ENCODE data around the gene HSPA4.
"Not testable (repeated sequence)": the region's sequence is repeated elsewhere in the genome, so short reads cannot be mapped to it uniquely, and the experiment has no call there.

The HSPA4 gene

DNA sequence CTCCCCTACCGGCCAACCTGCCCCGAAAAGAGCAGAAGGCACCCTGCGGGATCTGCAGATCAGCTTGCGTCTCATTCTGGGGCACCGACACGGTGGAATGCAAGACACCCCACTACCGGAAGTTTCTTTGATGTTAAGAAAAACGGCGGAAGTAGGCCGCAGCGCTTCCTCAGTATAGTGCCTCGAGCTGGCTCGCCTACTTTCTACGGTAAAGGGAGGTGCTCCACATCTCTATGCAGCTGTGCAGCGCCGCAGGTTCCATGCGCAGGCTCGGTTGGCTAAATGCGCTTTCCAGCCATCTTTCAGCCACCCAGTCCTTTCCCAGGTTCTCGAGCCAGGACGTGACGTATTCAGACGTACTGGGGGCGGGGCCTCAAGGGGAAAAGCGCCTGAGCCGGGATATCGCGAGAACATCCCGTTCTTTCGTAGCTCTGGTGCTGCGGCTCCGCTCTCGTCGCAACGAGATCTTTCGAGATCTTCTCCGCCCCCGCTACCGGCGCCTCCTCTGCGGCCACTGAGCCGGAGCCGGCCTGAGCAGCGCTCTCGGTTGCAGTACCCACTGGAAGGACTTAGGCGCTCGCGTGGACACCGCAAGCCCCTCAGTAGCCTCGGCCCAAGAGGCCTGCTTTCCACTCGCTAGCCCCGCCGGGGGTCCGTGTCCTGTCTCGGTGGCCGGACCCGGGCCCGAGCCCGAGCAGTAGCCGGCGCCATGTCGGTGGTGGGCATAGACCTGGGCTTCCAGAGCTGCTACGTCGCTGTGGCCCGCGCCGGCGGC, at the start of gene HSPA4:
Gene HSPA4 (plus strand): TSS at position 472 of the 775 bp plus-strand sequence. CDS start 238 bp downstream, at position 710.
- peak; percentile 99 for DNase-seq

DNA sequence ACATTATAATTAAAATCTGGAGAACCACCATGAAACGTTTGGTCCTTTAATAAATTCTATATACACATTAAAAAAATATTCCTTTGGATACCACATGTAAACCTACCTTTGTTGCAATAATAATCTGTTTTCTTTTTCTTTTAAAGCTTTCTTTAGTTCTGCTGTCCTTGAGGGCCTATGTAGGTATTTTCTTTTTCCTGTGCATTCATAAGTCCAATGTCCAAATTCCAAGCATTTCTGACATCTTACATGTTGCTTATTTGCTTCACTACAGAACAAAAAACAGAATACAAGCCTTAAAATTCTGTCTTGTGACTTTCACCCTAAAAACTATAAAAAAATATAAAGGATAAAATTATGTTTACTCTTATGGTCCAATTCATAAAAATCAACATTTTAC, 45.2 kb upstream of the HSPA4 start:
- no peak for DNase-seq

DNA sequence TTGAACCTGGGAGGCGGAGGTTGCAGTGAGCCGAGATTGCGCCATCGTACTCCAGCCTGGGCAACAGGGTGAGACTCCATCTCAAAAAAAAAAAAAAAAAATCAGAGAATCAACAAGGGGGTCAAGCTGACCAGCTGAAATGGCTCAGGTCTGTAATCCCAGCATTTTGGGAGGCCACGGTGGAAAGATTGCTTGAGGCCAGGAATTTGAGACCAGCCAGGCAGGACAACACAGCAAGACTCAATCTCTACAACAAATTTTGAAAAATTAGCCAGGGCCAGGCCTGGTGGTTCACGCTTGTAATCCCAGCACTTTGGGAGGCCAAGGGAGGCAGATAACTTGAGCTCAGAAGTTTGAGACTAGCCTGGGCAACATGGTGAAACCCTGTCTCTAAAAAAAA, 43.4 kb upstream of the HSPA4 start:
- DNase-seq = not testable (repeated sequence)

DNA sequence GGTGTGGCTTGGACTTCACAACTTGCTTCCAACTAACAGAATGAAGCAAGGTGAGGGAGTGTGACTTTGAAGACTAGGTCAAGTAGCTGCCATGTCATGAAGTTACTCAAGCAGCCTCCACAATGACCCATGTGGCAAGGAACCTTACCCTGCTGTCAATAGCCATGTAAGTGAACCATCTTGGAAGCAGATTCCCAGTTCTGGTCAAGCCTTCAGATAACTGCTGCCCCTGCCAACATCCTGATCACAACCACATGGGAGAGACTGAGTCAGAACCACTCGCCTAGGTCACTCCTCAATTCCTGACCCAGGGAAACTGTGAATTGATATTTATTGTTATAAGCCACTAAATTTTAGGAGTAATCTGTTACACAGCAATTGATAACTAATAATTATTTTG, 36.3 kb upstream of the HSPA4 start:
- DNase-seq = no peak

DNA sequence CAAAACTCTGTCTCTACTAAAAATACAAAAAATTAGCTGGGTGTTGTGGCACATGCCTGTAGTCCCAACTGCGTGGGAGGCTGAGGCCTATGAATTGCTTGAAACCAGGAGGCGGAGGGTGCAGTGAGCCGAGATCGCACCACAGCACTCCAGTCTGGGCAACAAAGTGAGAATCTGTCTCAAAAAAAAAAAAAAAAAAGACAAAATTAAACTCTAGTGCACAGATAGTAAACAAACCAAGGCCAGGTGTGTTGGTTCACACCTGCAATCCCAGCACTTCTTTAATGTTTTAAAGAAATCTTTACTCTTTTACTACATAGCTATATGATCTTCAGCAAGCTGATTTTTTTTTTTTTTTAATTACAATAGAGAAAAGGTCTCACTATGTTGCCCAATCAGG, 33.8 kb upstream of the HSPA4 start:
- no peak for DNase-seq

DNA sequence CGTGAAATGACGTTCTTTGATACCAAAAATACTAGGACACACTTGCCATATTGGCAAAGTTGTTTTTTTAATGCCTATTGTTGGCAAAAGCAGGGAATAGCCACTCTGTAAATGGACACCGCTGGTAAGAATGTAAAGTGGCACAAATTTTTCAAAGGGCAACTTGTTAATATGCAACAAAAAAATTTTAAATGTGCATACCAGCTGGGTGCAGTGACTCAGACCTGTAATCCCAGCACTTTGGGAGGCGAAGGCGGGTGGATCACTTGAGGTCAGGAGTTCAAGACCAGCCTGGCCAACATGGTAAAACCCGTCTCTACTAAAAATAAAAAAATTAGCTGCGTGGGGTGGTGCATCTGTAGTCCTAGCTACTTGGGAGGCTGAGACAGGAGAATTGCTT, 32.3 kb upstream of the HSPA4 start:
- DNase-seq = not testable (repeated sequence)

DNA sequence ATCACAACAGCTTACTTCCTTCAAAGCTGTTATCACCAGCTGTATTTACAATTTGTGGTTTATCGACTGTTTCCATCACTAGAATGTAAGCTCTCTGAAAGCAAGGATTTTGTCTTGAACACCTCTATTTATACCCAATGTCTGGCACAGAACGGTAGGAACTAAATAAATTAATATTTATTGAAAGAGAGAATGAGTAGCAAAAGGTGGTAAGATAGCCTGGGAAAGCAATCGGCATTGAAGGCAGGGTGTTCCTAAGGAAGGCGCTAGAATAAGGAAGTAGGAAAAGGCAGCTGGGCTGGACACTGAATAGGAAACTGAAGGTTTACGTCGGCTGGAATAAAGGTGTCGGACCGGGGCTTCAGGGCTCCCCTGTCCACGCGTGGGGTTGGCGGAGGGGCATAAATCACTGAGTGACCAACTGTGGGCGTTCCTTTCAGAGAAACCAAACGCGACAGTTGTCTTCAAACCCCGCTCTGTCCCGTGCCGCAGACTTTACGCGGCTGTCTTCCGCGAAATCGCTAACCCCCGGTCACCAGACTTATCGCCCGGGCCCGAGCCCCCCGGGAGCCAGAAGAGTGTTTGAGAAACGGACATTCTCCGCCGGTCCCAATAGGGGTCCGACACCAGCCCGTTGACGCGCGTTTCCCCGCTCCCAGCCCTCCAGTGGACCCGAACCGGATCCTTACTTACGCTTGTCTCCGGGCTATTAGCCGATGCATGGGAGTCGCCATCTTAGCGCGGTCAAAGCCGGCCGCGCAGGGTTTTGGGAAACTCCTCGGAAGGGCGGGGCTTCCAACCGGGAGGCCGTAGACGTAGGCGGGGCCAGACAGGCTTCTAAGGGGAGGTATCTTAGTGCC, 25.8 kb upstream of the HSPA4 start, which contains the start of gene ZCCHC10:
Gene ZCCHC10 (minus strand): TSS at position 746 of the 860 bp plus-strand sequence. CDS start 12 bp downstream, at position 734.
- DNase-seq = peak; percentile 93

DNA sequence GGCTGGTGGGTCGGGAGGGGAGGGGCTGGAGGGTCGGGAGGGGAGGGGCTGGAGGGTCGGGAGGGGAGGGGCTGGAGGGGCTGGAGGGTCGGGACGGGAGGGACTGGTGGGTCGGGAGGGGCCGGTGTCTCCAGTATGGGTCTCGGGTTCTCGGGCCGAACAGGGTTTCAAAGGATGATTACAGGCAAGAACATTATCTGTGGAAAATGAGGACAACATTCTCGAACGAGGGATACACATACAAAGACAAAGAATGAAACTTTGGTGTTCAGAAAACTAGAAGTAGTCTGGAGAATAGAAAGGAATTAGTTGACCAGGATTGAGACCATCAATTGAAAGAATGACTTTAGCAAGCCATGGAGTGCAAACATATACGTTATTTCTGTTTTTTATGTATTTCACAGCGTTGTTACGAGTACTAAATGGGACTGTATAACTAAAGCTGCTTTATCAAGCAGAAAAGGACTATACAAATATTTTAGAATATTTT, 25.1 kb upstream of the HSPA4 start:
- no peak for DNase-seq

DNA sequence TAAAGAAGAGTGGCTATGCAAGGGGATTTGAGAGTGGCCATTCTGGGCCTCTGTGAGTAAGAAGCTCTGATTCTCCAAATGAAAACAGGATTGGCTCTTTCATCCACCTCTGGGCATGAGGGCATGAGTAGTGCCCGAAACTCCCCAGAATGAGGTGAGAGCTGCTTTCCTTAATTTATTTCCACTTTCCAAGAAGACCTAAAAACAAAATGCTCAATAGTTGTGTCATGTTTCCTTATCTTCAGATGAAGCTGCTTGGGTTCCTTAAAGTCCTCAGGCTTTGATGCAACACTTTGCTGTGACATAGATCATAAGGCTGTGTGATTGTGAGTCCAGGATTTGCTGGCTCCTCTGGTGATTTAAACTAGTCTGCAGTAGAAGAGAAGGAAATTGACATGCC, 22.4 kb upstream of the HSPA4 start:
- no peak for DNase-seq

DNA sequence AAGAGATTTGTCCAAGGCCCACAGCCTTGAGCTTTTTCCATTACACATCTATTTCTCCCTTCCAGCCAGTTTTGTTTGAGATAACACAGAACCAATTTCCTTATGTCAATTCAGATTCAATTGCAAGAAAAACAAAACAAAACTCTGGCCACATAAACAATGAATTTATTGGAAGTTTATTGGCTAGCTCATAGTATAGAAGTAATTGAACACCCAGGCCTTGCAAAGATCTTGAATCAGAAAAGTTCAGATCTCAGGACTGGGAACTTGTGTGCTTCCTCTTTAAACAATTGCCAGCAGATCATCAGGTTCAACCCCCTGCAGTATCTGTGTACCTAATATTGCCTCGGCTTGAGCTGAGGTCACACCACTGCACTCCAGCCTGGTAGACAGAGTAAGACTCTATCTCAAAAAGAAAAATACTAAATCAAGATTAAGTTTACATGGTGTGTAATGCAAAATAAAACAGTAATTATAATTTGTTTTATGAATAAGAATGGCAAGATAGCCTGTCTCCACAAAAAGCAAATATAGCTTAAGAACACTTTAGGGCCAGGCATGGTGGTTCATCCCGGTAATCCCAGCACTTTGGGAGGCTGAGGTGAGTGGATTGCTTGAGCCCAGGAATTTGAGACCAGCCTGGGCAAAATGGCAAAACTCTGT, 21.3 kb upstream of the HSPA4 start:
- DNase-seq = no peak

DNA sequence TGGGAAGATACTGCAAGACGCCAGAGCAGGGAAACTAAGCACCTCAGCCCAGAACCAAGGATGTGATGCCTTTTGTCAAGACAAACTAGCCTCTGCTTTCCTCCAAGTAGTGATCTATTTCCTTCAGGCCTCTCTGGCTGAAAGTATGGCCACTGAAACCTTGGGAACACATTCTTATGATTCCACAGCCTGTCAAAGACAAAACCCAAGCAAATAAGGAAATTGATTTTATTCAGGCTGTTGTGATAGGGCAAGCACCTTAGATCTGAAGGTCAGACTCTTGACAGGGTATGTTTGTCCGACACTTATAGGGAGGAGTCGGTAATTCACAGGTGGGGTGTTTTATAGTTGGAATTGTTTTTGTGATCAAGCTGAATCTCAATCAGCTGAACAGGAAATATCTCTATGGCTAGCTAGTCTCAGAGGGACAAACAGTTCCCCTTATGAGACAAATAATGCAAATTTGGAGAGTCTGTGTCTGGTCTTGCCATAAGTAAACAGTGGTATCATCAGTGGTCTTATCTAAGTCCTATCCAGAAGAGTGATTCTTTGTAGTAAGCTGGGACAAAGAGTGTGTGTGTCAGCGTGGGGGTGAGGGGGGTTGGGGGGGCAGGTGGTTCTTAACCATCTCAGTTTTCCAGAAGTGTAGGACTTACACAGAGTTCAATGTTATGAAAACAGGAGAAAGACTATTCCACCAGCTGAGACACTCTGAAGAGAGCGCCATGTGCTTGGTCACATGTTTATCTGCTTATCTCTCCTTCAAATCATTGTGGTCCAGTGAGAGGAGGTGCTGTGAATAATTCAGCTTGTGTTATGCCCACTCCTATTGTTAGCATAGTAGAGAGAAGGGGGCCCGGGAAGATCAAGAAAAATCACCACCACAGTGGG, 18.7 kb upstream of the HSPA4 start:
- DNase-seq = peak; percentile 67

DNA sequence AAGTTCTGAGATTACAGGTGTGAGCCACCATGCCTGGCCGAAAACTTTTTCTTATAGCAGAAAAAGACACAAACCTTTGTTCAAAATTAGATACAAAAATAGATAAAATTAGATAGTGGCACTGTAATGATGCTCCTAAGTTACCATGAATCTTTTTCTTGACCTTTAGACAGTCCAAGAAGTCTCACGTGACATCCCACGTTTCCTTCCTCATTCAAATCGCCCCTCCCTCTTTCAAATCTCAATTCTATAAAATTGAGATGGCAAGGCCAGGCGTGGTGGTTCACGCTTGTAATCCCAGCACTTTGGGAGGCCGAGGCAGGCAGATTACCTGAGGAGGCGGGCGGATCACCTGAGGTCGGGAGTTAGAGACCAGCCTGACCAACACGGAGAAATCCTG, 17.7 kb upstream of the HSPA4 start:
- DNase-seq = no peak

DNA sequence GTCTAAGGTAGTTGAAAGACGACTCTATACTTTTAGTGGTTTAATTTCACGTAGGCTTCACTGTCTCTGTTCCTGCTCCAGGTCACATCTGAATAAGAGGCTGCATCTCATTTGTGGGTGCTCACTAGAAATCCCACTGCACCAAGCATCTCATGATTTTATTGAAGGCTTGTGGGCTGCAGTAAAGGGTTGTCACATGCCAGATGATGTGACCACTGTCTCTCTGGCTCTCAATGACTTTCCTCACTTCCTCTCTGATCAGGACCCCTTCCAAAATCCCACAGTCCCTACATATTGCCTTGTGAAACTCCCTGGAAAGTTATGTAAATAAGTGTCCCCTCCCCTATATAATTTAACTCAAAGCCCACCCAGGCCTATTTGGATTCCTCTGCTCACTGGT, 16.6 kb upstream of the HSPA4 start:
- DNase-seq = no peak

DNA sequence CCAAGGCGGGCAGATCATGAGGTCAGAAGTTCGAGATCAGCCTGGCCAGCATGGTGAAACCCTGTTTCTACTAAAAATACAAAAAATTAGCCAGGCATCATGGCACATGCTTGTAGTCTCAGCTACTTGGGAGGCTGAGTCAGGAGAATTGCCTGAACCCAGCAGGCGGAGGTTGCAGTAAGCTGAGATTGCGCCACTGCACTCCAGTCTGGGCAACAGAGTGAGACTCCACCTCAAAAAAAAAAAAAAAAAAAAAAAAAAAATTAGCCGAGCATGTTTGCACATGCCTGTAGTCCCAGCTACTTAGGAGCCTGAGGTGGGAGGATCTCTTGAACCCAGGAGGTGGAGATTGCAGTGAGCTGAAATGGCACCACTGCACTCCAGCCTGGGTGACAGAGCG, 15.1 kb upstream of the HSPA4 start:
- not testable (repeated sequence) for DNase-seq

DNA sequence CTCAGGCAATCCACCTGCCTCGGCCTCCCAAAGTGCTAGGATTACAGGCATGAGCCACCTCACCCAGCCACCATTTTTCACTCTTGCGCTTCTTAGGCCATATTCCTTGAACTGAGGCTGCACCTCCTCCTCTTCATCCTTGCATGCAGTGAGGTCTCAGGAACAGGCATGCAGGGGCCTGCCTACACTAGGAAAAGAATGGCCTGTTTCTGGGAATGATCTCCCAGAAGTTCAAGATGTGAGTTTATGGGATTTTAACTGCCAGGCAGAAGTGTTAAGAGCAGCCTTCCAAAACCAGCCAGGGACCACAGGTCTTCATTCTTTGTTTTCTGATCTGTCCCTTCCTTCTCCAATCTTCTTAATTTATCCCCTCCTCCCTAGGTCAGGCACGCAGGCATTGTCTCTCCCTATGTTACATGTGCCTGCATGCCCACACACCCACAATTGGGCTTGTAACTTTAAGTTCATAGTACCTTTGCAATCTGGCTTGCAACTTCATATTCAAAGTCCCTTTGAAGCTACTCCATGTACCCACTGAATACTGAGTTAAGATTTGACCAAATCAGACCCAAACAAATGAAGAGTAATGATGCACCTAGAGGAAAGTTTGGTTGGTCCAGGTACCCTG, 10.5 kb upstream of the HSPA4 start:
- no peak for DNase-seq

DNA sequence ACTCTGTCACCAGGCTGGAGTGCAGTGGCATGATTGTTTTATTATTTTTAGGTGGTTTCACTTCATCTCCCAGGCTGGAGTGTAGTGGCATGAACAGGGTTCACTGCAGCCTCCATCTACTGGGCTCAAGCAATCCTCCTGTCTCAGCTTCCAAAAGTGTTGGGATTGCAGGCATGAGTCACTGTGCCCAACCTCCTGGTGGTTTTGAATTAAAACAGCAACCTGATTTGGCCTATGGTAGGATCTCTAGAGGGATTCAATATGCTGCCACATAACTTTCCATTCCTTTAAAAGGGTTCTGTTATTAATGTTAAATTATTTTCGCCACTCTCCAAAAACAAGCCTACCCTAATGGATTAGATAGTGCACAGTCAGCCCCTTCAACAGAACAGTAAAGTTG, 9.9 kb upstream of the HSPA4 start:
- DNase-seq = no peak

DNA sequence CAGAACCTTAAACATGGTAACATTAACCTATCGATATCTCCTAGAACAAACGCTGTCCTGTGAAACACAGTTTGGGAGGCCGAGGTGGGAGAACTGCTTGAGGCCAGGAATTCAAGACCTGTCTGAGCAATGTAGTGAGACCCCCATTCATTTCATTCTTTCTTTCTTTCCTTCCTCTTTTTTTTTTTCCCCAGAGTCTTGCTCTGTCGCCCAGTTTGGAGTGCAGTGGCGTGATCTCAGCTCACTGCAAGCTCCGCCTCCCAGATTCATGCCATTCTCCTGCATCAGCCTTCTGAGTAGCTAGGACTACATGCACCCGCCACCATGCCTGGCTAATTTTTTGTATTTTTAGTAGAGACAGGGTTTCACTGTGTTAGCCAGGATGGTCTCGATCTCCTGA, 5.3 kb upstream of the HSPA4 start:
- DNase-seq = not testable (repeated sequence)

DNA sequence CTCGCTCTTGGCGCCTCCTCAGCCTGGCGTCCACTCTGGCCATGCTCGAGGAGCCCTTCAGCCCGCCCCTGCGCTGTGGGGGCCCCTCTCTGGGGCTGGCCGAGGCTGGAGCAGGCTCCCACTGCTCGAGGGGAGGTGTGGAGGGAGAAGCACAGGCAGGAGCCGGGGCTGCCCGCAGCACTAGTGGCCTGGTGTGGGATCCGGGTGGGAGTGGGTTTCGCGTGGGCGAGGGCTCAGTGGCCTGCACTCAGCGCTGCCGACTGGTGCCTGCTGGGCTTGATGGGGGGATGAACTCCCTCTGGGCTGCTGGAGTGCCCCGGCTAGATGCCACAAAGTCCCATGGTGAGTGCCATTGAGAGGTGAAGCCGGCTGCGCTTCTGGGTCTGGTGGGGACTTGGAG, 4.4 kb upstream of the HSPA4 start:
- DNase-seq = no peak

DNA sequence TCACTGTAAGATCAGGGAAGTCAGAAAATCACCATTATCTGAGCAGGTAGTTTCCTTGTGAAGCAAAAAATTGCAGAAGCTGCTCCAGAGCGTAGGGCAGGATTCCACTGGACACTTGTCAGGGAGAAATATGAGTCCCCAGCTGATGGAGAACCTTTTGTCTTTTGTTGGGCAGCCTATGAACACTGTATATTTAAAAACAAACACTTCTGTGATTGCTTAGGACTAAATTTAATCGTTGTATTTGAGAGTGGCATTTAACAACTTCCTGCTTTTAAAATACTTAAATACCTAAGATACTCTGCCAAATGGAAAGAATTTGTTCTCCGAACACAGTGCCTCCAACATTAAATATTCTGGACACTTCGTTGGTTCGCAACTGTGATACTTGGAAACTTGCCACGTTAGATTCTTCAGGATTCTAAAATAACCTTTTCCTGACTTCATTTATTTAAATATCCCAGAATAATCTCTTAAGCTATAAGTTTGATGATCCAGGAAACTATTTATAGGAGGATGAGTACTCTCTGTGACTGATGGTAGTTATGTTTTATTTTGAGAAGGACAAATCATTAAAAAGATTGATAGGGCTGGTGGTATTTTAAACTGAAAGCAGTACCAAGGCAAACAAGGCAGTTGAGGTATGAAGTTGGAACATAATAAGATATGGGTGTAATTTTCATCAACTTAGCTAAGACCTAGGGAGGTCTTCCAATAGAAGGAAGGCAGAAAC, 2.7 kb upstream of the HSPA4 start:
- DNase-seq = no peak

DNA sequence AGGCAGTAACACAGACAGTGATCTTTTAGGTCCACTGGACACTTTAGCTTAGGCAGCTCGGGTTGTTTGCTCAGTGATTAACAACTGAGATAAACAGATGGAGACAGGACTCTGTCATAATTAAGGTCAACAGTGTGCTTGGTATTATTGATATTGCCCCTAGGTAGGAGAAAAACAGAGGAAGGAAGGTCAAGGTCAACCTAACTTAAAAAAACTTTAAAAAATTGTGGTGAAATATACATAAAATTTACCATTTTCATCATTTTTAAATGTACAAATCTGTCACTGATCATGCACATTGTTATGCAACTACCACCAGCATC, 2.1 kb upstream of the HSPA4 start:
- DNase-seq = no peak

DNA sequence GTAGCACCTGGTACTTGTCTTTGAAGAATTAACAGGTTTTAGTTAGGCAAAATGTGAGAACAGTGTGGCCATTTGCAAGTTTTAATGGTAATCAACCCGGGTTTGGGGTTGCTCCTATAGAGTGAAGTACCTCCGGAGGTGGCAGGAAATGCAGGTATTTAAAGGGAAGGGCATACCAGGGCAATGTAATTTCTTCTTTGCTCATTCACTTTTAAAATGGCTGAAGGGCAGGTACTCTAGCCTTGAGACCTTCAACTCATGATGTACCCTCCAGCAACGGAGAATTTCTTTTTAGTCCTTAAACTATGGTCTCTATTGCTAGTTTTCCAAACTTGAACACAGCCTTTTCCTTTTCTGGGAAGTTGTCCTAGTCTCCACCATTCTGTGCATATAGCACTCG, 1.3 kb upstream of the HSPA4 start:
- no peak for DNase-seq

Data from hematopoietic multipotent progenitor cell treated with erythropoietin and hydrocortisone succinate and interleukin-3 and kit ligand, for 8 days (in vitro differentiated cells).